H1 (cell line): Measurements from ENCODE around the gene TRIOBP. TPM values are rescaled to one million over a fixed set of nuclear protein-coding genes. Genes with fewer than 3 reads are reported as not detected.

Experiments
- CTCF ChIA-PET: fragments of 300-600 bp; sonication (Branson Sonifier 250); formaldehyde crosslinking; loops from one replicate; lab custom pipeline; 2021; ENCODE audit not compliant: partially characterized antibody; lab: Charles Lee
- POLR2A ChIA-PET: fragments of 300-600 bp; sonication (Branson Sonifier 250); formaldehyde crosslinking; loops from one replicate; lab custom pipeline; 2021; ENCODE audit warnings: inconsistent platforms; ENCODE audit not compliant: partially characterized antibody; lab: Charles Lee
- DNase-seq, 2 experiments: peaks; one replicate each; pipeline versions ENCODE4 v3.0.0 to v3.0.0-alpha.2; 2010 to 2022; ENCODE audit warnings: low spot score in 2 of 2, low read depth in 1 of 2, mixed read lengths in 1 of 2
- FAIRE-seq: peaks from 2 replicates; lab custom pipeline; 2011; peaks lifted over from hg19 to GRCh38; lab: Jason Lieb, UNC
- H2AFZ ChIP-seq: 2 replicates; pipeline ENCODE4 v1.8.1; 2012; ENCODE audit warnings: low read length, inconsistent platforms
- H2AK5ac ChIP-seq: 2 replicates; pipeline ENCODE4 v1.6.1; 2013; ENCODE audit warnings: low read depth, low read length
- H2BK120ac ChIP-seq: replicated peaks from 2 replicates; pipeline ENCODE3; 2013; ENCODE audit warnings: low read depth, low read length, inconsistent platforms
- H2BK12ac ChIP-seq: 2 replicates; pipeline ENCODE4 v1.6.1; 2013; ENCODE audit warnings: low read depth, low read length
- H2BK15ac ChIP-seq: 2 replicates; pipeline ENCODE4 v1.6.1; 2013; ENCODE audit warnings: low read length
- H2BK20ac ChIP-seq: 2 replicates; pipeline ENCODE4 v1.6.1; 2013; ENCODE audit warnings: low read length
- H2BK5ac ChIP-seq: 2 replicates; pipeline ENCODE4 v1.6.1; 2013; ENCODE audit warnings: low read depth, low read length
- H3K14ac ChIP-seq: 2 replicates; pipeline ENCODE4 v1.6.1; 2013; ENCODE audit warnings: inconsistent platforms; ENCODE audit not compliant: insufficient read length
- H3K18ac ChIP-seq: 2 replicates; pipeline ENCODE4 v1.6.1; 2013; ENCODE audit warnings: low read length; ENCODE audit errors: extremely low read depth
- H3K23ac ChIP-seq: 2 replicates; pipeline ENCODE4 v1.6.1; 2013; ENCODE audit warnings: inconsistent platforms; ENCODE audit not compliant: insufficient read length
- H3K23me2 ChIP-seq: 2 replicates; pipeline ENCODE4 v1.6.1; 2013; ENCODE audit warnings: low read depth, low read length
- H3K27ac ChIP-seq: 2 replicates; pipeline ENCODE4 v1.6.1; 2011; ENCODE audit warnings: low read depth, low read length, inconsistent platforms
- H3K27me3 ChIP-seq, 4 experiments: replicated peaks in 1 of 4; 1 replicate in 1 of 4; 2 replicates in 3 of 4; pipeline versions ENCODE4 v1.6.1 to v1.8.1; 2011 to 2013; ENCODE audit warnings: low read length in 3 of 4, mild to moderate bottlenecking in 3 of 4, inconsistent platforms in 2 of 4, mixed read lengths in 2 of 4, moderate library complexity in 1 of 4; ENCODE audit not compliant: control insufficient read depth in 3 of 4, insufficient read depth in 3 of 4; ENCODE audit errors: extremely low read depth in 1 of 4
- H3K36me3 ChIP-seq, 4 experiments: 2 replicates each; pipeline versions ENCODE4 v1.6.1 to v1.8.1; 2011 to 2013; ENCODE audit warnings: mild to moderate bottlenecking in 4 of 4, low read length in 3 of 4, moderate library complexity in 2 of 4, control low read depth in 1 of 4, inconsistent platforms in 1 of 4; ENCODE audit not compliant: insufficient read depth in 4 of 4, control insufficient read depth in 2 of 4
- H3K4ac ChIP-seq: replicated peaks from 2 replicates; pipeline ENCODE3; 2013; ENCODE audit warnings: low read length, low read depth, mixed read lengths, inconsistent platforms; ENCODE audit not compliant: insufficient read length
- H3K4me1 ChIP-seq, 4 experiments: replicated peaks in 1 of 4; 1 replicate in 1 of 4; 2 replicates in 3 of 4; pipeline versions ENCODE4 v1.6.1 to v1.8.1; 2011 to 2013; ENCODE audit warnings: low read length in 3 of 4, inconsistent platforms in 2 of 4, mixed read lengths in 1 of 4; ENCODE audit not compliant: insufficient read depth in 4 of 4, control insufficient read depth in 3 of 4
- H3K4me2 ChIP-seq, 2 experiments: 2 replicates each; pipeline versions ENCODE4 v1.6.1 to v1.8.1; 2011 to 2013; ENCODE audit warnings: low read depth in 2 of 2, low read length in 2 of 2, control low read depth in 1 of 2, inconsistent platforms in 1 of 2, mild to moderate bottlenecking in 1 of 2; ENCODE audit not compliant: insufficient read depth in 1 of 2
- H3K4me3 ChIP-seq, 4 experiments: fragments of 200-600, 300-600 bp in 1 of 4; sonication (generic), shearing (Covaris generic), sonication (Bioruptor Twin) in 1 of 4; 2 replicates each; pipeline versions ENCODE4 v1.5.1 to v1.8.1; 2011 to 2016; ENCODE audit warnings: low read length in 4 of 4, low read depth in 3 of 4, control low read depth in 2 of 4, inconsistent platforms in 2 of 4, mild to moderate bottlenecking in 2 of 4, mixed read lengths in 1 of 4, moderate library complexity in 1 of 4; ENCODE audit not compliant: insufficient read depth in 2 of 4; ENCODE audit errors: extremely low read depth in 1 of 4
- H3K56ac ChIP-seq: replicated peaks from 2 replicates; pipeline ENCODE3; 2013; ENCODE audit warnings: low read depth, mild to moderate bottlenecking, mixed read lengths, low read length, inconsistent platforms; ENCODE audit not compliant: insufficient read length
- H3K79me1 ChIP-seq: 2 replicates; pipeline ENCODE4 v1.6.1; 2013; ENCODE audit warnings: low read depth, low read length, control low read depth
- H3K79me2 ChIP-seq, 2 experiments: 2 replicates each; pipeline versions ENCODE4 v1.6.1 to v1.8.1; 2012 to 2013; ENCODE audit warnings: low read length in 2 of 2, mild to moderate bottlenecking in 2 of 2, inconsistent platforms in 1 of 2; ENCODE audit not compliant: insufficient read depth in 2 of 2, control insufficient read depth in 1 of 2
- H3K9ac ChIP-seq, 4 experiments: replicated peaks in 1 of 4; 1 replicate in 1 of 4; 2 replicates in 3 of 4; pipeline versions ENCODE4 v1.6.1 to v1.8.1; 2011 to 2013; ENCODE audit warnings: low read depth in 3 of 4, low read length in 3 of 4, control low read depth in 2 of 4, mild to moderate bottlenecking in 2 of 4, moderate library complexity in 2 of 4, inconsistent platforms in 1 of 4; ENCODE audit errors: extremely low read depth in 1 of 4
- H3K9me3 ChIP-seq, 2 experiments: 2 replicates each; pipeline versions ENCODE4 v1.6.1 to v1.8.1; 2012 to 2013; ENCODE audit warnings: mild to moderate bottlenecking in 2 of 2, moderate library complexity in 2 of 2, control low read depth in 1 of 2, inconsistent platforms in 1 of 2, low read depth in 1 of 2, low read length in 1 of 2, mixed read lengths in 1 of 2; ENCODE audit not compliant: insufficient read depth in 2 of 2
- H4K20me1 ChIP-seq, 2 experiments: replicated peaks in 1 of 2; 2 replicates each; pipeline versions ENCODE3 to v1.8.1; 2011 to 2013; ENCODE audit warnings: inconsistent platforms in 2 of 2, low read length in 2 of 2, mild to moderate bottlenecking in 1 of 2; ENCODE audit not compliant: insufficient read depth in 2 of 2, control insufficient read depth in 1 of 2
- H4K5ac ChIP-seq: 2 replicates; pipeline ENCODE4 v1.6.1; 2013; ENCODE audit warnings: low read length, low read depth, mixed read lengths, inconsistent platforms; ENCODE audit not compliant: insufficient read length
- H4K8ac ChIP-seq: 2 replicates; pipeline ENCODE4 v1.8.0; 2013; ENCODE audit warnings: mild to moderate bottlenecking, moderate library complexity, low read length, inconsistent platforms; ENCODE audit not compliant: insufficient read depth; ENCODE audit errors: extremely low read depth
- H4K91ac ChIP-seq: replicated peaks from 2 replicates; pipeline ENCODE3; 2013; ENCODE audit warnings: low read length, mixed read lengths, inconsistent platforms; ENCODE audit not compliant: insufficient read length
- BRCA1 ChIP-seq: IDR thresholded peaks from 2 replicates; pipeline ENCODE4 v1.6.1; 2012; ENCODE audit warnings: low read depth, low read length, improper control_type of control experiment
- EZH2 ChIP-seq: fragments of 200-600 bp; sonication (generic); IDR thresholded peaks from 2 replicates; pipeline ENCODE4 v1.7.1; 2012; ENCODE audit warnings: low read depth, mild to moderate bottlenecking, moderate library complexity, low read length, inconsistent platforms; ENCODE audit not compliant: severe bottlenecking
- SP1 ChIP-seq: IDR thresholded peaks from 2 replicates; pipeline ENCODE4 v1.6.1; 2011; ENCODE audit warnings: low read depth, low read length
- SUZ12 ChIP-seq: fragments of 200-600 bp; sonication (generic); IDR thresholded peaks from 2 replicates; pipeline ENCODE4 v1.6.1; 2012; ENCODE audit warnings: mild to moderate bottlenecking, inconsistent platforms, low read length, moderate library complexity, mixed read lengths
- whole genome bisulfite sequencing, 2 experiments: shearing (Covaris generic) in 1 of 2; methylation state at CpG; one replicate each; pipeline versions ENCODE4 v1.1.6 to v1.1.7; 2013 to 2015; ENCODE audit warnings: low lambda C conversion rate in 2 of 2, mixed read lengths in 2 of 2, inconsistent platforms in 1 of 2, low coverage in 1 of 2, missing lambda C conversion rate in 1 of 2; ENCODE audit not compliant: insufficient replicate concordance in 2 of 2, insufficient coverage in 1 of 2, insufficient read length in 1 of 2; ENCODE audit errors: extremely low coverage in 1 of 2, missing lambda C conversion rate in 1 of 2; 5-methylcytosine and 5-hydroxymethylcytosine counted together
- polyA plus RNA-seq, 7 experiments: library from polyadenylated mRNA; depleted of rRNA in 3 of 7; stranded (reverse) in 5 of 7; unstranded in 2 of 7; fragments of >200 nt in 5 of 7; fragments of 200-250 nt in 2 of 7; gene quantifications; 1 replicate in 5 of 7; 2 replicates in 1 of 7; 4 replicates in 1 of 7; pipeline versions ENCODE4 v1.2.1 to v1.2.3, GENCODE V29; 2011 to 2013; ENCODE audit warnings: missing spikeins in 2 of 7, mixed read lengths in 2 of 7
- total RNA-seq: library from RNA; stranded (reverse); fragmentation: NEBNext Ultra II Directional; extraction: Animal tissue kit (Norgen Biotek cat#: 25700); gene quantifications from 2 replicates; pipeline ENCODE4 v1.2.1, GENCODE V29; 2021

Gene TRIOBP
- total and polyA plus RNA-seq, 2 of the 8 experiments (the other 6 are each of a cell fraction or from before 2014, with no cell fraction given) = 18.2 to 27.3 TPM

GRCh38 chr22:37674248-37674647 is 22.6 kb upstream of the TRIOBP start:
- Histone ChIP-seq H3K4ac (no peak overlapping the region), H2BK12ac (0 out of 2 replicates have a peak overlapping the region, but pooled peaks have one; percentile 27), H3K4me1 (peaks cover 0 to 19% (median 13%) of the 10 kb centered on the region in 4 experiments; a peak in 6 of 7 replicates), H3K79me1 (no peaks in the 10 kb centered on the region), H3K27ac (no peak overlapping the region), H3K79me2 (0 out of 4 replicates have a peak, but pooled peaks cover 0 to 2% of the 10 kb centered on the region in 2 experiments), H2AFZ (no peak overlapping the region), H3K18ac (no peak overlapping the region), H3K4me3 (no peak overlapping the region), H3K23ac (no peak overlapping the region), H4K5ac (no peak overlapping the region), H2BK15ac (no peak overlapping the region), H2BK5ac (no peak overlapping the region), H3K36me3 (no peaks in the 10 kb centered on the region), H3K56ac (no peak overlapping the region), H3K14ac (no peak overlapping the region), H4K91ac (no peak overlapping the region), H3K9me3 (no peaks in the 10 kb centered on the region), H4K20me1 (peaks cover 0 to 2% of the 10 kb centered on the region in 2 experiments), H3K27me3 (peaks cover 0 to 2% (median 0%) of the 10 kb centered on the region in 4 experiments; a peak in 1 of 7 replicates), H3K23me2 (peaks cover 2% of the 10 kb centered on the region; the same call in 1 of the 2 replicates), H4K8ac (no peak overlapping the region), H3K4me2 (no peak overlapping the region), H2BK120ac (no peak overlapping the region), H3K9ac (no peak overlapping the region), H2BK20ac (no peak overlapping the region), H2AK5ac (peak overlapping the region; percentile 24; the same call in 1 of the 2 replicates)
- 88% methylated on average over 12 of the region's 12 CpGs; no CpG with 5 or more reads in 1 of the 2 experiments for WGBS, 2 experiments
- POLR2A ChIA-PET = interaction anchor here (0.5 to 1.6 kb wide), 3 partner anchors 11 to 130 kb away, joined by 3 read pairs; a partner anchor contains a TSS
- DNase-seq (no peak), FAIRE-seq (no peak)
- CTCF ChIA-PET = interaction anchor here (0.8 to 16.3 kb wide), 6 partner anchors 12 to 57 kb away, joined by 3 to 261 read pairs (median 4); partner anchors contain the start of genes SH3BP1 and TRIOBP
- TF ChIP-seq EZH2 = no peak
- no peak for TF ChIP-seq SP1
- no peak for TF ChIP-seq SUZ12
- TF ChIP-seq BRCA1 = no peak
